22Rv1 (cell line): ENCODE data around the gene DYNC1LI2.

Experiments used
- CTCF ChIP-seq: fragments of 450-650 bp; IDR thresholded peaks from 2 replicates; pipeline ENCODE4 v1.5.1; 2017; ENCODE audit warnings: mild to moderate bottlenecking
- ZFX ChIP-seq: fragments of 450-650 bp; IDR thresholded peaks from 2 replicates; pipeline ENCODE4 v1.6.1; 2017; ENCODE audit warnings: antibody characterized with exemption, borderline replicate concordance

- TF ChIP-seq CTCF (no peak), ZFX (no peak)
These were observed 55.3 kb downstream of the DYNC1LI2 start for GRCh38 chr16:66695935-66696668.
